ENCODE results near the gene CES2.

Gene CES2, protein sequence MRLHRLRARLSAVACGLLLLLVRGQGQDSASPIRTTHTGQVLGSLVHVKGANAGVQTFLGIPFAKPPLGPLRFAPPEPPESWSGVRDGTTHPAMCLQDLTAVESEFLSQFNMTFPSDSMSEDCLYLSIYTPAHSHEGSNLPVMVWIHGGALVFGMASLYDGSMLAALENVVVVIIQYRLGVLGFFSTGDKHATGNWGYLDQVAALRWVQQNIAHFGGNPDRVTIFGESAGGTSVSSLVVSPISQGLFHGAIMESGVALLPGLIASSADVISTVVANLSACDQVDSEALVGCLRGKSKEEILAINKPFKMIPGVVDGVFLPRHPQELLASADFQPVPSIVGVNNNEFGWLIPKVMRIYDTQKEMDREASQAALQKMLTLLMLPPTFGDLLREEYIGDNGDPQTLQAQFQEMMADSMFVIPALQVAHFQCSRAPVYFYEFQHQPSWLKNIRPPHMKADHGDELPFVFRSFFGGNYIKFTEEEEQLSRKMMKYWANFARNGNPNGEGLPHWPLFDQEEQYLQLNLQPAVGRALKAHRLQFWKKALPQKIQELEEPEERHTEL

DNA sequence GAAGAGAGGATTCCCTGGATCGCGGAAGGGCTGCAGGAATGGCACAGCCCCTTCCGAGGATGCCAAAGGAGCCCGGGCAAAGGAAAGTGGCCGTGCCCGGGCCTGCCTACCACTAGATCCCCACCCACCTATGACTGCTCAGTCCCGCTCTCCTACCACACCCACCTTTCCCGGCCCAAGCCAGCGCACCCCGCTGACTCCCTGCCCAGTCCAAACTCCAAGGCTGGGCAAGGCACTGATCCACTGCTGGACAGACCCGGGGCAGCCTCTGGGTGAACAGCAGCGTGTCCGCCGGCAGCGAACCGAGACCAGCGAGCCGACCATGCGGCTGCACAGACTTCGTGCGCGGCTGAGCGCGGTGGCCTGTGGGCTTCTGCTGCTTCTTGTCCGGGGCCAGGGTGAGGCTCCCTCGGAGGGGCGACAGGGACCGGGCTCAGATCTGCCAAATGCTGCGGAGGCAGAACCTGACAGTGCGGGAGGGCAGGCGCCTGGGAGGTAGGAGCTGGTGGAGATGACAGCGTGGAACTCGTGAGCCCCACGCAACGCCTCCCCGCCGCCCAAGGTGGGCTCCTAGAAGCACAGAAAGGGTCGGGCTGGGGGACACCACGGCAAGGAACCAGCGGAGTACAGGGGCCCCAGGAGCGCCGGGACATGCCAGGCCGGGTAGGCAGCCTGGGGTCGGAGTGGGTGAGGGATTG is at the start of gene CES2:
TSS of gene CES2 (plus strand) at position 203 of the 698 bp plus-strand sequence. CDS start at position 323, 120 bp downstream.
- TF ChIP-seq EZH2 (IDR thresholded peaks at IDR 0.05) (no peak), FOXP2 (optimal IDR thresholded peaks at IDR 0.05; ENCODE audit: control extremely low read depth, extremely low read length, insufficient read depth) (no peak), POLR2AphosphoS5 (IDR thresholded peaks at IDR 0.05; ENCODE audit: borderline replicate concordance, low read depth, low read length) (no peak)
- H3K27ac ChIP-seq: no peak within 1 kb of the TSS
- H3K36me3 ChIP-seq (ENCODE audit: insufficient read depth, low read length): no peaks in the 10 kb centered on the region; the same call in 1 of the 2 replicates
- peak within 1 kb of the TSS; percentile 85 for H3K4me3 ChIP-seq
- DNase-seq (ENCODE audit: low read depth, low spot score): no peak
- no peaks in the 10 kb centered on the region for H3K9me3 ChIP-seq (ENCODE audit: low read depth, low read length)
- H3K9ac ChIP-seq (ENCODE audit: insufficient read length): peak within 1 kb of the TSS; percentile 85

DNA sequence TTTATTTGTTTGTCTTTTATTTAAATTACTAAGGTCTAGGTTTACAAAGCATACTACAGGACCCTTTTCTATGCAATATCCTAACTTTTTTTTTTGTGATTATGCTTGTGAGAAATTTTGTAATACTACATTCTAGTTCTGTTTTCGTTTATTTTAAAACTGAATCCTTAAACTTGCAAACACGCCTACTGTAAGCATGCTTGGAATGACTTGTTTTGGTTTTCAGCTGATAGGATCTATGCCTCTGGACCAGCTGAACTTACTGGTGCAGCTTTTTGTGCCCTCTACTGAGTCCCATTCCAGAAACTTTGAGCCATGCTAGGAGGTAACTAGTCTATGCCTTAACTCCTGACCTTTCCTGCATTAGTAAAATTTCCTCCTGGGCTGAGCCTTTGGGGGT is 49.0 kb upstream of the CES2 start:
- no peak overlapping the region for H3K27ac ChIP-seq
- no peak overlapping the region for H3K9ac ChIP-seq (ENCODE audit: insufficient read length)
- DNase-seq (ENCODE audit: low read depth, low spot score): no peak
- H3K9me3 ChIP-seq (ENCODE audit: low read depth, low read length): no peaks in the 10 kb centered on the region
- H3K4me3 ChIP-seq: no peak overlapping the region
- H3K36me3 ChIP-seq (ENCODE audit: insufficient read depth, low read length): peaks cover 14% of the 10 kb centered on the region; the same call in 1 of the 2 replicates
- no peak for TF ChIP-seq EZH2 (IDR thresholded peaks at IDR 0.05)
- no peak for TF ChIP-seq POLR2AphosphoS5 (IDR thresholded peaks at IDR 0.05; ENCODE audit: borderline replicate concordance, low read depth, low read length)
- no peak for TF ChIP-seq FOXP2 (optimal IDR thresholded peaks at IDR 0.05; ENCODE audit: control extremely low read depth, extremely low read length, insufficient read depth)

DNA sequence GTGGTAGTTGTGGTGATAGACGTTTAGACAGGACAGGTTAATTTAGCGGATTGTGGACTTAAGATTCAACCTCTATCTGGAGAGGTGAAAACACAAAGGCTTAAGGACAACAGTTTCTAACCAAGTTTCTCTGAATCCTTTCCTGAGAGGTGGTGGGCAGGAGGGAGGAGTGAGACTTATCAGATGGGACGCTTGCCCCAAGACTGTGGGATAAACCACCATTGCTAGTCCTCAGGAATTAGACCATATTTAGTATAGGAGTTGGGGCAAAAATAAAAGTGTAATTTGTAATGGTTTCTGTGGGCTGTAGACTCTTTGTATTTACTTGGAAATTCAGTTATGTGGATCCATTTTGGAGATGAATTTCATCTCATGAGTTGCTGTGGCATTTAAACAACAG is 48.4 kb upstream of the CES2 start:
- no peaks in the 10 kb centered on the region for H3K9me3 ChIP-seq (ENCODE audit: low read depth, low read length)
- TF ChIP-seq EZH2 (IDR thresholded peaks at IDR 0.05) (no peak), POLR2AphosphoS5 (IDR thresholded peaks at IDR 0.05; ENCODE audit: borderline replicate concordance, low read depth, low read length) (no peak), FOXP2 (optimal IDR thresholded peaks at IDR 0.05; ENCODE audit: control extremely low read depth, extremely low read length, insufficient read depth) (no peak)
- H3K4me3 ChIP-seq: no peak overlapping the region
- no peak overlapping the region for H3K9ac ChIP-seq (ENCODE audit: insufficient read length)
- no peak for DNase-seq (ENCODE audit: low read depth, low spot score)
- H3K27ac ChIP-seq: no peak overlapping the region
- H3K36me3 ChIP-seq (ENCODE audit: insufficient read depth, low read length): peaks cover 14% of the 10 kb centered on the region; the same call in 1 of the 2 replicates

DNA sequence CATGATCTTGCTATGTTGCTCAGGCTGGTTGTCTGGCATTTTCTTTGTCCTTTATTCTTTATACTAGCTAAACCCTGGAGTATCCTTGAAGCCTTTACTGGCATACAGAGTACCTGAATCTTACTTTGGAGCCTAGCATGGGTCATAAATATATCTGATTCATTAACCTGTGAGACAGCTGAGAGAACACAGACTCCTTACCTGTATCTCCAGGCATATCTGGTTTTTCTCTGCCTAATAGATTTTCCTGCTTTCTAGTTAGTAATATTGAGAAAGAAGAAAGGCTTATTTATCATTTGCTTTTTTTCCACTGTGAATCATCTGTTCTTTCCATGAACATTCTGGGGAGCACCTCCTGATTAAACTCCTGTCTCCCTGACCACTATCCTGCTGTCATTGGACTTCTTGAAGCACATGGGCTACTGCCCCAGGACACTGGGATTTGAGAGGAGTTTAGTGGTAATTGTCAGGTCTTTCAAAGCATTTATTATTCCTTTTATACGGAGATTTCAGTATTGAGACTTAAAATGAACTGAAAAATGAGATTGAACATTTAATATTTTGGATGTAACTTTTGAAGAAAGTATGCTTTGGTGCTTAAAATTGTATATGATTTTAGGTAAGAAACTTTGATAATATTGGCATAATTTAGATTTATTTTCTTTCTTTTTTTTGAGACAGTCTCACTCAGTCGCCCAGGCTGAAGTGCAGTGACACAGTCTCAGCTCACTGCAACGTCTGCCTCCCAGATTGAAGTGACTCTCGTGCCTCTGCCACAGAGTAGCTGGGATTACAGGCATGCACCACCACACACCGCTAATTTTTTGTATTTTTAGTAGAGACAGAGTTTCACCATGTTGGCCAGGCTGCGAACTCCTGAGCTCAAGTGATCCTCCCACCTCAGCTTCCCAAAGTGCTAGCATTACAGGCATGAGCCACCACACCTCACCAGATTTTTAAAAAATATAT is 46.4 kb upstream of the CES2 start:
- no peak overlapping the region for H3K4me3 ChIP-seq
- no peak overlapping the region for H3K27ac ChIP-seq
- H3K36me3 ChIP-seq (ENCODE audit: insufficient read depth, low read length): peaks cover 14% of the 10 kb centered on the region; the same call in 1 of the 2 replicates

DNA sequence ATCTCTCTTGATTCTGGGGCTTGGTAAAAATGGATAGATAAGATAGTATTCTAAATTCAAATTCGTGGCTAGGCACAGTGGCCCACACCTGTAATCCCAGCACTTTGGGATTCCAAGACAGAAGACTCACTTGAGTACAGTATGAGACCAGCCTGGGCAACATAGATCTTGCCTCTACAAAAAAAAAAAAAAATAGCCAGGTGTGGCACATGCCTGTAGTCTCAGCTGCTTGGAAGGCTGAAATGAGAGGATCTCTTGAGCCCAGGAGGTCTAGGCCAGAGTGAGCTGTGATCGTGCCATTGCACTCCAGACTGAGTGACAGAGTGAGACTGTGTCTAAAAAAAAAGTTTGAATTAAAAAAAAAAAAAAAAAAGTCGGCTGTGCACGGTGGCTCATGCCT is 45.7 kb upstream of the CES2 start:
- TF ChIP-seq EZH2 (IDR thresholded peaks at IDR 0.05) (no peak), POLR2AphosphoS5 (IDR thresholded peaks at IDR 0.05; ENCODE audit: borderline replicate concordance, low read depth, low read length) (no peak), FOXP2 (optimal IDR thresholded peaks at IDR 0.05; ENCODE audit: control extremely low read depth, extremely low read length, insufficient read depth) (no peak)
- Histone ChIP-seq H3K4me3 (no peak overlapping the region), H3K27ac (no peak overlapping the region), H3K9me3 (ENCODE audit: low read depth, low read length) (no peaks in the 10 kb centered on the region), H3K9ac (ENCODE audit: insufficient read length) (no peak overlapping the region), H3K36me3 (ENCODE audit: insufficient read depth, low read length) (peaks cover 10% of the 10 kb centered on the region; the same call in 1 of the 2 replicates)
- DNase-seq (ENCODE audit: low read depth, low spot score): no peak

More for the DNA sequence above, 46.4 kb upstream of the CES2 start:
- H3K9me3 ChIP-seq (ENCODE audit: low read depth, low read length): no peaks in the 10 kb centered on the region
- TF ChIP-seq EZH2 (IDR thresholded peaks at IDR 0.05) (no peak), POLR2AphosphoS5 (IDR thresholded peaks at IDR 0.05; ENCODE audit: borderline replicate concordance, low read depth, low read length) (no peak), FOXP2 (optimal IDR thresholded peaks at IDR 0.05; ENCODE audit: control extremely low read depth, extremely low read length, insufficient read depth) (no peak)
- no peak overlapping the region for H3K9ac ChIP-seq (ENCODE audit: insufficient read length)
- DNase-seq (ENCODE audit: low read depth, low spot score): no peak

DNA sequence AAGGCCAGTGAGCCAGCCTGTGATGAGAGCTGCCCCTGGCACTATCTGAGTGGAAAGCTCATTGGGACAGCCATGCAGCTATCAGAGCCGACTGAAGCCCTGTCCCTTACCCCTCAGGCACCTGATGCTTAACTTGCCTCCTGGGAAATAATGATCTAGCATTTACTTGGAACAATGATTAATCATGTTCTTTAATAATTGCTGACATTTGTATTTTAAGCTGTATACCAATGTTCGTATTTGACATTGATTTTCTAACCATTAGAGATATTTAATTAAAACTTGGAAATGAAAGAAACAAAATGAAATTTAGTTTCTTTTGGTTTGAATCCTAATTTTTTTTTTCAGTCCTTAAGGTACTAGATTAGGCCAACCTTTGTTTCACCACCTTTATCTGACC is 44.5 kb upstream of the CES2 start:
- peaks cover 2% of the 10 kb centered on the region; the same call in 1 of the 2 replicates for H3K36me3 ChIP-seq (ENCODE audit: insufficient read depth, low read length)
- H3K9ac ChIP-seq (ENCODE audit: insufficient read length): no peak overlapping the region
- TF ChIP-seq POLR2AphosphoS5 (IDR thresholded peaks at IDR 0.05; ENCODE audit: borderline replicate concordance, low read depth, low read length) (no peak), FOXP2 (optimal IDR thresholded peaks at IDR 0.05; ENCODE audit: control extremely low read depth, extremely low read length, insufficient read depth) (no peak), EZH2 (IDR thresholded peaks at IDR 0.05) (no peak)
- H3K27ac ChIP-seq: no peak overlapping the region; the same call in 1 of the 2 replicates
- no peak for DNase-seq (ENCODE audit: low read depth, low spot score)
- no peak overlapping the region for H3K4me3 ChIP-seq
- no peaks in the 10 kb centered on the region for H3K9me3 ChIP-seq (ENCODE audit: low read depth, low read length)

DNA sequence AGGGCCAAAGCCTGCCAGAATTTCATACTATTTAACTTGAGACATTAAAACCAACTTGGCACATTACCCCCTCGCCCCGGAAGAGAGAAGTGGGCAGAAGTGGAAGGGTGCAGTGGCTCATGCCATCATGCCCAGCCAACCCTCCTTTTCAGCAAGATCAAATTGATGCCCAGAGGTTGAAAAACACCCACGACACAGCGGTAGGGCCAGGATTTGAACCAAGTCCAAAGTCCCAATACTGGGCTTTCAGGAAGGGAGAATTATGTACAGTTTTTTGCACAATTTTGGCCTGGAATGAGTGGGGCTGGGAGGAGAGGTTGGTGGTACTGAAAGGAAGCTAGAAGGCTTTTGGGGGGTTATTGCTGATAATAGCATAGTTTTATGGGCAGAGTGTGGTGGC is 44.0 kb upstream of the CES2 start:
- no peak for DNase-seq (ENCODE audit: low read depth, low spot score)
- Histone ChIP-seq H3K27ac (no peak overlapping the region), H3K36me3 (ENCODE audit: insufficient read depth, low read length) (no peaks in the 10 kb centered on the region), H3K9me3 (ENCODE audit: low read depth, low read length) (no peaks in the 10 kb centered on the region), H3K4me3 (no peak overlapping the region), H3K9ac (ENCODE audit: insufficient read length) (no peak overlapping the region)
- TF ChIP-seq POLR2AphosphoS5 (IDR thresholded peaks at IDR 0.05; ENCODE audit: borderline replicate concordance, low read depth, low read length) (no peak), FOXP2 (optimal IDR thresholded peaks at IDR 0.05; ENCODE audit: control extremely low read depth, extremely low read length, insufficient read depth) (no peak), EZH2 (IDR thresholded peaks at IDR 0.05) (no peak)

Data from SK-N-MC (cell line).